ENCODE measurements around the gene GHSR.

The GHSR gene

GRCh38 chr3:172464306-172464705 is 16.1 kb upstream of the GHSR start:
- H3K9me2 ChIP-seq (replicated peaks; ENCODE audit: control insufficient read depth, low read length): no peaks in the 10 kb centered on the region
- no peak overlapping the region for H3K4me3 ChIP-seq (ENCODE audit: low read length)
- TF ChIP-seq EZH2phosphoT487 (IDR thresholded peaks at IDR 0.05; ENCODE audit: borderline replicate concordance, low read length): no peak
- TF ChIP-seq CTCF (IDR thresholded peaks at IDR 0.05; ENCODE audit: low read depth, low read length, poor library complexity, severe bottlenecking): no peak
- H3K27ac ChIP-seq (ENCODE audit: low read depth, low read length): no peak overlapping the region
- H3K4me2 ChIP-seq (ENCODE audit: low read length): no peak overlapping the region
- no peaks in the 10 kb centered on the region for H3K4me1 ChIP-seq (ENCODE audit: control insufficient read depth, low read length)
- peaks cover 3% of the 10 kb centered on the region; the same call in 1 of the 2 replicates for H3K27me3 ChIP-seq (ENCODE audit: control insufficient read depth, low read length)
- H3F3A ChIP-seq (ENCODE audit: control insufficient read depth, insufficient read depth): no peaks in the 10 kb centered on the region
- no peaks in the 10 kb centered on the region for H4K20me1 ChIP-seq (ENCODE audit: control insufficient read depth, insufficient read depth, low read depth, low read length)
- H3K9me3 ChIP-seq (ENCODE audit: control insufficient read depth, insufficient read depth, low read length): no peaks in the 10 kb centered on the region
- no peaks in the 10 kb centered on the region for H3K36me3 ChIP-seq (ENCODE audit: control insufficient read depth, low read length)
- no peaks in the 10 kb centered on the region for H3K79me2 ChIP-seq (ENCODE audit: control insufficient read depth, low read length)

- Histone ChIP-seq H3K27me3 (ENCODE audit: control insufficient read depth, low read length) (peaks cover 3% of the 10 kb centered on the region; the same call in 1 of the 2 replicates), H3K4me3 (ENCODE audit: low read length) (no peak overlapping the region), H3K4me2 (ENCODE audit: low read length) (no peak overlapping the region), H3K27ac (ENCODE audit: low read depth, low read length) (no peak overlapping the region), H3K9me3 (ENCODE audit: control insufficient read depth, insufficient read depth, low read length) (no peaks in the 10 kb centered on the region), H3F3A (ENCODE audit: control insufficient read depth, insufficient read depth) (no peaks in the 10 kb centered on the region), H4K20me1 (ENCODE audit: control insufficient read depth, insufficient read depth, low read depth, low read length) (no peaks in the 10 kb centered on the region), H3K36me3 (ENCODE audit: control insufficient read depth, low read length) (no peaks in the 10 kb centered on the region), H3K79me2 (ENCODE audit: control insufficient read depth, low read length) (no peaks in the 10 kb centered on the region), H3K4me1 (ENCODE audit: control insufficient read depth, low read length) (no peaks in the 10 kb centered on the region), H3K9me2 (replicated peaks; ENCODE audit: control insufficient read depth, low read length) (no peaks in the 10 kb centered on the region)
- TF ChIP-seq EZH2phosphoT487 (IDR thresholded peaks at IDR 0.05; ENCODE audit: borderline replicate concordance, low read length) (no peak), CTCF (IDR thresholded peaks at IDR 0.05; ENCODE audit: low read depth, low read length, poor library complexity, severe bottlenecking) (peak; percentile 72)
Observed at GRCh38 chr3:172461530-172462138, 13.4 kb upstream of the GHSR start.

GRCh38 chr3:172456404-172456803 is 8.1 kb upstream of the GHSR start:
- H3K27me3 ChIP-seq (ENCODE audit: control insufficient read depth, low read length): no peaks in the 10 kb centered on the region
- H3K4me3 ChIP-seq (ENCODE audit: low read length): no peak overlapping the region
- no peaks in the 10 kb centered on the region for H3K9me2 ChIP-seq (replicated peaks; ENCODE audit: control insufficient read depth, low read length)
- H3K27ac ChIP-seq (ENCODE audit: low read depth, low read length): no peak overlapping the region
- H3F3A ChIP-seq (ENCODE audit: control insufficient read depth, insufficient read depth): no peaks in the 10 kb centered on the region
- H3K4me1 ChIP-seq (ENCODE audit: control insufficient read depth, low read length): no peaks in the 10 kb centered on the region
- H3K9me3 ChIP-seq (ENCODE audit: control insufficient read depth, insufficient read depth, low read length): no peaks in the 10 kb centered on the region
- H3K4me2 ChIP-seq (ENCODE audit: low read length): no peak overlapping the region
- H4K20me1 ChIP-seq (ENCODE audit: control insufficient read depth, insufficient read depth, low read depth, low read length): no peaks in the 10 kb centered on the region
- TF ChIP-seq EZH2phosphoT487 (IDR thresholded peaks at IDR 0.05; ENCODE audit: borderline replicate concordance, low read length) (no peak), CTCF (IDR thresholded peaks at IDR 0.05; ENCODE audit: low read depth, low read length, poor library complexity, severe bottlenecking) (no peak)
- no peaks in the 10 kb centered on the region for H3K36me3 ChIP-seq (ENCODE audit: control insufficient read depth, low read length)
- H3K79me2 ChIP-seq (ENCODE audit: control insufficient read depth, low read length): no peaks in the 10 kb centered on the region

Measured in DOHH2 (cell line).